Mesothelial cell of epicardium (in vitro differentiated cells): ENCODE results near the gene CEP131. TPM values are rescaled to one million over a fixed set of nuclear protein-coding genes. Genes with fewer than 3 reads are reported as not detected.
"Not testable (repeated sequence)": the region's sequence is repeated elsewhere in the genome, so short reads cannot be mapped to it uniquely, and the experiment has no call there.

Experiments
- DNase-seq, 2 experiments: peaks; one replicate each; pipeline ENCODE4 v3.0.0; 2021; ENCODE audit warnings: low spot score in 2 of 2; ENCODE audit not compliant: unreplicated experiment in 2 of 2
- H3K27ac Mint-ChIP-seq: 2 replicates; pipeline ENCODE4 v1.8.0; 2021; ENCODE audit warnings: mixed read lengths
- H3K27me3 Mint-ChIP-seq: 2 replicates; pipeline ENCODE4 v1.8.0; 2021; ENCODE audit warnings: low read depth, mixed read lengths
- H3K36me3 Mint-ChIP-seq: 2 replicates; pipeline ENCODE4 v1.8.0; 2021; ENCODE audit warnings: mixed read lengths
- H3K4me1 Mint-ChIP-seq: 2 replicates; pipeline ENCODE4 v1.8.0; 2021; ENCODE audit warnings: mixed read lengths
- H3K4me3 Mint-ChIP-seq: 2 replicates; pipeline ENCODE4 v1.8.0; 2021; ENCODE audit warnings: mild to moderate bottlenecking, moderate library complexity, mixed read lengths
- H3K9me3 Mint-ChIP-seq: 2 replicates; pipeline ENCODE4 v1.8.0; 2021; ENCODE audit warnings: mixed read lengths
- total RNA-seq: library from RNA; stranded (reverse); gene quantifications from 3 replicates; pipeline ENCODE4 v1.2.1, GENCODE V29; 2021
- TF ChIP-seq, protein P1 (sequence below): fragments of 200-600 bp; sonication (generic); IDR thresholded peaks from one replicate; pipeline ENCODE4 v1.5.0; 2021; ENCODE audit warnings: antibody characterized with exemption; ENCODE audit not compliant: unreplicated experiment

The CEP131 gene
- total RNA-seq, 1 donor from 2014 or later: 27.3 TPM

DNA sequence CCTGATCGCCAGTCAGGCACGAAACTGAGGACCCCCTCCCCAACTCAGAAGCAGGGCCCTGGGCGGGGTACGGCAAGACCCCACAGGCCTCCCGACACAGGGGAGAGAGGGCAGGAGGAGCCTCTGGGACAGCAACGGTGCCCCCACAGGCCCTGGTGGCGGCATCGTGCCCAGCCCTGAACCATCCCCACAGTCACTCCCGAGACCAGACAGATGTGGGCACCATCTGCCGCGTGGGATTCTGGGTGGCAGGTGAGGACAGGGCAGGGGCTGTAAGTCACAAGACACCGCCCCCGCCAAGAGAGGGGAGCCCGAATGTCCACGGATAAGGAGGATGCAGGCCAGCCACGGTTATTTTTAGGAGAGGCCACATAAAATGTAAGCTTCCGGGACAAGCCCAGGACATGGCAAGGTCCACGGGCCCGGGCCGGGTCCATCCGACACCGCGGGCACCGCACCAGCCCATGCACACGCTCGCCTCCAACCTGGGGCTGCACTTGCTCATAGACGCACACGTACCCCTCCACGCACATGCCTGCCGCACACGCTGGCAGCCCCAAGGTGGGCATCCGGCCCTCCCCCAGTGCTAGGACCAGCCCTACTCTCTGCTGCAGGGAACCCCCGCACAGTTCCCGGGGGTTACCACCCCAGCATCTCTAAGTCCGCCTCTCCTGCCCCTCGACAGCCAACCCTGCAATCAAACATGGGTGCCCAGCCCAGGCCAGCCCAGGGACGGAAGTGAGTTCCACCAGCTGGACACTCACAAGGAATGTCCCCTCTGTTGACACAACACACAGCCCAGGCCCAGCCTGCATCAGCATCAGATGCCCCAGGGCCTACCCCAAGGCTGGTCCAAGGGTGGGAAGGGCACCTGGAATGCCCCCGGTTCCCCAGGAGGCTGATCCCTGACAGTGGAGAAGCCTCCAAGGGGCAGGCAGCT, 65.6 kb downstream of the CEP131 start:
- Mint-ChIP-seq H3K9me3 (no peaks in the 10 kb centered on the region), H3K4me3 (no peak overlapping the region), H3K4me1 (no peaks in the 10 kb centered on the region), H3K27me3 (peaks cover 7% of the 10 kb centered on the region), H3K36me3 (no peaks in the 10 kb centered on the region), H3K27ac (no peak overlapping the region)
- peak in 1 of 2 experiments; percentile 17 for DNase-seq
- TF ChIP-seq, protein P1, sequence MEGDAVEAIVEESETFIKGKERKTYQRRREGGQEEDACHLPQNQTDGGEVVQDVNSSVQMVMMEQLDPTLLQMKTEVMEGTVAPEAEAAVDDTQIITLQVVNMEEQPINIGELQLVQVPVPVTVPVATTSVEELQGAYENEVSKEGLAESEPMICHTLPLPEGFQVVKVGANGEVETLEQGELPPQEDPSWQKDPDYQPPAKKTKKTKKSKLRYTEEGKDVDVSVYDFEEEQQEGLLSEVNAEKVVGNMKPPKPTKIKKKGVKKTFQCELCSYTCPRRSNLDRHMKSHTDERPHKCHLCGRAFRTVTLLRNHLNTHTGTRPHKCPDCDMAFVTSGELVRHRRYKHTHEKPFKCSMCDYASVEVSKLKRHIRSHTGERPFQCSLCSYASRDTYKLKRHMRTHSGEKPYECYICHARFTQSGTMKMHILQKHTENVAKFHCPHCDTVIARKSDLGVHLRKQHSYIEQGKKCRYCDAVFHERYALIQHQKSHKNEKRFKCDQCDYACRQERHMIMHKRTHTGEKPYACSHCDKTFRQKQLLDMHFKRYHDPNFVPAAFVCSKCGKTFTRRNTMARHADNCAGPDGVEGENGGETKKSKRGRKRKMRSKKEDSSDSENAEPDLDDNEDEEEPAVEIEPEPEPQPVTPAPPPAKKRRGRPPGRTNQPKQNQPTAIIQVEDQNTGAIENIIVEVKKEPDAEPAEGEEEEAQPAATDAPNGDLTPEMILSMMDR: no peak

DNA sequence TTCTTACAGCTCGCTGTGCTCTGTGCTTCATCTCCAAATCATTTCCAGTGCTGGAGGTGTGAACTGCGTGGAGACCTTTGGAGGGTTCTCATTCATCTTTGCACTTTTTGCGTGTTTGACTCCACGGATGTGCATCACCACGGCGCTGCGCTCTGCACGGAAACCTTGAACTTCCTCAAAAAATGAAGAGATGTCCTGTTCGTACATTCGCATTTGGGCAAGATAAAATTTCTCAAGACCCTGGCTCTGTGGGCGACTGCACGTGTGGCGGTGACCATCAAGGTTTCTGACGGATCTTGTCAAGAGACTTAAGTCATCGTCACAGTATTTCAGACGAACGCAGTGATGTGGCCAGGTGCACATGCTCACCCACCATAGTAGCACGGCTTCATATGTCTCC, 67.8 kb downstream of the CEP131 start:
- Mint-ChIP-seq H3K27me3 (peaks cover 14% of the 10 kb centered on the region), H3K36me3 (no peaks in the 10 kb centered on the region), H3K27ac (no peak overlapping the region), H3K4me3 (no peak overlapping the region), H3K9me3 (no peaks in the 10 kb centered on the region), H3K4me1 (no peaks in the 10 kb centered on the region)
- DNase-seq: no peak
- TF ChIP-seq, protein P1: no peak

DNA sequence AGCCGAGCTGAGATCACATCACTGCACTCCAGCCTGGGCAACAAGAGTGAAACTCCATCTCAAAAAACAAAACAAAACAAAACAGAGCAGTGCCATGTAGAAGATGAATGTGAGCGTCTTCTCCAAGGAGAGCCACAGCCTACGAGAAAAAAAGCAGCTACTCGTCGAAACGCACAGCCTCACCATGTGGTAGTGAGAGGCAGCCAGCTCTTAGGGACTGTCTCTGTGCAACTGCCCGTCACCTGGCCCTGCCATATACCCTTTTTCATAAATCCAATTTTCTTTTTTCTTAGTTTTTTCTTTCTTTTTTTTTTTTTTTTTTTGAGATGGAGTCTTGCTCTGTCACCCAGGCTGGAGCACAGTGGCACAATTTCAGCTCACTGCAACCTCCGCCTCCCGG, 68.7 kb downstream of the CEP131 start:
- H3K4me1 Mint-ChIP-seq, DNase-seq, H3K36me3 Mint-ChIP-seq, H3K4me3 Mint-ChIP-seq, H3K27ac Mint-ChIP-seq, H3K9me3 Mint-ChIP-seq: not testable (repeated sequence)
- peaks cover 14% of the 10 kb centered on the region for H3K27me3 Mint-ChIP-seq

DNA sequence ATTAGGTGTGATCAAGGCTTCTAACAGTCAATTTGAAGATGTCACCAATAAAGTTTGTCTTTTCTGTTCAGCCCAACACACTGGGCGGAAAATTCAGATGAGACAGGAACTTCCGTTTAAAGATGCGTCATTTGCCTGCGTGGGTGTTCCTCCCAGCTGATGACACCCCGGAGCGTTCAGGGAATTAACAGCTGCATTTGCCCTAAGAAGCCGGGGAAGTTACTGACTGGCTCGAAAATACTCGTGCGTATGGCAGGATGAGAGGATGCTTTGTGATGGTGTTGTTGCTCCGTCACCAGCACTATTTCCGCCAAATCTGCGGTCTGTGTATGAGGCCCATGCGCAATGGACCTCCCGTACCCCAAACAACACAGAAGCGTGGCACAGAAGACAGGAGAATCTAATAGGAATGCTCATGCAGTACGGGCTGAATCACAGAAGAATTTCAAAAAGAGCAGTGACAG, 69.4 kb downstream of the CEP131 start:
- H3K36me3 Mint-ChIP-seq: no peaks in the 10 kb centered on the region
- no peak overlapping the region for H3K27ac Mint-ChIP-seq
- H3K27me3 Mint-ChIP-seq: peaks cover 16% of the 10 kb centered on the region
- H3K9me3 Mint-ChIP-seq: no peaks in the 10 kb centered on the region
- no peak overlapping the region for H3K4me3 Mint-ChIP-seq
- TF ChIP-seq, protein P1: no peak
- no peaks in the 10 kb centered on the region for H3K4me1 Mint-ChIP-seq
- no peak for DNase-seq

DNA sequence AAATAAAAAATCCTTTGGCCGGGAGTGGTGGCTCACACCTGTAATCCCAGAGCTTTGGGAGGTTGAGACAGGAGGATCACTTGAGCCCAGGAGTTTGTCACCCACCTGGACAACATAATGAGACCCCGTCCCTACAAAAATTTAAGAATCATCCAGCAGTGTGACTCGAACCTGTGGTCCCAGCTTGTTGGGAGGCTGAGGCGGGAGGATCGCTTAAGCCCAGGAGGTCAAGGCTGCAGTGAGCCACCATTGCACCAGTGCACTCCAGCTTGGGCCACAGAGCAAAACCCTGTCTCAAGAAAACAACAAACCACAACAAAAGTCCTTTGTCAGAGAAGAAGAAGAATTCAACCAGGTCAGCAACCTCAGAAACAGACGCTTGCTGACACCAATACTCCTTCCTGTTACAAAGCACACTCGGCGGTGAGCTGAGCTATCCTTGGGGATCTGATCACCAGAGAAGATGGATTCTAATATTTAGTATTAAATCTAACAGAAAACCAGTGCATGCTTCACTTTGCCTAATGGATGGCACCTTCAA, 70.4 kb downstream of the CEP131 start:
- no peak overlapping the region for H3K4me3 Mint-ChIP-seq
- H3K27me3 Mint-ChIP-seq: peaks cover 17% of the 10 kb centered on the region
- H3K36me3 Mint-ChIP-seq: no peaks in the 10 kb centered on the region
- TF ChIP-seq, protein P1: no peak
- no peak overlapping the region for H3K27ac Mint-ChIP-seq
- no peak for DNase-seq
- no peaks in the 10 kb centered on the region for H3K4me1 Mint-ChIP-seq
- no peaks in the 10 kb centered on the region for H3K9me3 Mint-ChIP-seq

DNA sequence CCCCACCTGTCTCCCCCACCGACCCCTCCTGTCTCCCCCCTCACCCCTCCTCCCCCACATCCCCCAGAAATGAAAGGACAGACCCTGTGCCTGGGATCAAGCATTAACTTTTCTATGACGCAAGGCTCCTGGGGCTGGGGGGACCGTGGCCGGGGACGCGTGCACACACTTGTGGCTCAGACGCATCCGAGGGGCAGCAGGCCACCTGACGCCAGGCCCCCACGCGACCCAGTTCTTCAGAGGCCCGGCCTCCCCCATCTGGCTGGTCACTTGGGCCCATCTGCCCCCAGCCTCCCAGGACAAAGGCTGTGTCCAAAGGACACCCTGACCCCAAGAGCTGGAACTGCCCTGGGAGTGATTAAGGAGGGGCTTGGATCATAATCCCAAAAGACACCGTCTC, 71.5 kb downstream of the CEP131 start:
- TF ChIP-seq, protein P1: no peak
- Mint-ChIP-seq H3K27ac (no peak overlapping the region), H3K9me3 (peaks cover 3% of the 10 kb centered on the region), H3K27me3 (peaks cover 17% of the 10 kb centered on the region), H3K4me1 (no peaks in the 10 kb centered on the region), H3K36me3 (no peaks in the 10 kb centered on the region), H3K4me3 (no peak overlapping the region)
- DNase-seq: no peak
